Gastroesophageal sphincter (tissue), 3 donors: ENCODE measurements around the gene IQGAP2.

Experiments
- EP300 ChIP-seq: sonication (generic); formaldehyde crosslinking; IDR thresholded peaks from one replicate; pipeline ENCODE4 v1.6.1; 2017; ENCODE audit warnings: antibody characterized with exemption, mild to moderate bottlenecking
- TF ChIP-seq, protein P1 (sequence below), 4 experiments: fragments of 200-600 bp in 2 of 4; fragments of 450-650 bp in 2 of 4; sonication (generic) in 1 of 4; IDR thresholded peaks; one replicate each; pipeline ENCODE4 v1.5.1; 2017 to 2019; ENCODE audit warnings: antibody characterized with exemption in 4 of 4, mild to moderate bottlenecking in 2 of 4, moderate library complexity in 2 of 4

DNA sequence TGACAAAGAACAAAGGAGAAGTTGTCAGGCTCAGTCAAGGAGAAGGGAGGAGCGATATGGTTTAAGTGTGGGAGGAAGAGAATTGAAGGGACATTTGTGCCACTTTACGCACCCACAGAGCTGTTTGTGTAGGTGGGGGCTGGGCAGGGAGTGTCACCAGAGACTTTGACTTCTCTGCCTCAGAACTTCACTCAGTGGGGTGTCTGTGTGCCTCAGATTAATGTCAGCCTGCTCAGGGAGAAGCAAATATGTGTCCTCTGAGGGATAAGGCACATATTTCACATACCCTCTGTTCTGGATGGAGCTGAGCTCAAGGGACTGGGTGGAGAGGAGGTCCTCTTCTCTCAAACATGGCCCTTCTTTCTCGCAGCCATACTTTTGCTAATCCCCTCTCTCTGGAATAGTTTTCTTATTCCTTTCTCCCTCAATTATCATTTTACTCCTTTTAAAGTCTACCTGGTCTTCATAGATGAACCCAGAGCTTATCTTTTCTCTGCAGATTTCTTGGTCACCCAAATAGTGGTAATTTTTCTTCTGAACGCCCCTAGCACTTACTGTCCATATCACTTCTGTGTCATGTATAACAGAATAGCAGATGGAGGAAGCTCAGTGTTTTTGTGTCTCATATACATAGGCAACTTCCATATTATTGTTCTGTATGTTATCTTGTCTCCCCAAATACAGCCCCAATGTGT, 77.0 kb downstream of the IQGAP2 start:
- TF ChIP-seq, protein P1, sequence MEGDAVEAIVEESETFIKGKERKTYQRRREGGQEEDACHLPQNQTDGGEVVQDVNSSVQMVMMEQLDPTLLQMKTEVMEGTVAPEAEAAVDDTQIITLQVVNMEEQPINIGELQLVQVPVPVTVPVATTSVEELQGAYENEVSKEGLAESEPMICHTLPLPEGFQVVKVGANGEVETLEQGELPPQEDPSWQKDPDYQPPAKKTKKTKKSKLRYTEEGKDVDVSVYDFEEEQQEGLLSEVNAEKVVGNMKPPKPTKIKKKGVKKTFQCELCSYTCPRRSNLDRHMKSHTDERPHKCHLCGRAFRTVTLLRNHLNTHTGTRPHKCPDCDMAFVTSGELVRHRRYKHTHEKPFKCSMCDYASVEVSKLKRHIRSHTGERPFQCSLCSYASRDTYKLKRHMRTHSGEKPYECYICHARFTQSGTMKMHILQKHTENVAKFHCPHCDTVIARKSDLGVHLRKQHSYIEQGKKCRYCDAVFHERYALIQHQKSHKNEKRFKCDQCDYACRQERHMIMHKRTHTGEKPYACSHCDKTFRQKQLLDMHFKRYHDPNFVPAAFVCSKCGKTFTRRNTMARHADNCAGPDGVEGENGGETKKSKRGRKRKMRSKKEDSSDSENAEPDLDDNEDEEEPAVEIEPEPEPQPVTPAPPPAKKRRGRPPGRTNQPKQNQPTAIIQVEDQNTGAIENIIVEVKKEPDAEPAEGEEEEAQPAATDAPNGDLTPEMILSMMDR (IDR thresholded peaks at IDR 0.05), result no peak
- TF ChIP-seq EP300, result no peak
